Calu3 (cell line): ENCODE measurements around the gene TMEM132A. TPM values are rescaled to one million over a fixed set of nuclear protein-coding genes. Genes with fewer than 3 reads are reported as not detected.

Source experiments
- BruUV-seq: library from RNA; stranded (reverse); fragments of 400-500 nt; replicated peaks from 2 replicates; lab custom pipeline; 2021; lab: Mats Ljungman, UMichigan
- CTCF ChIA-PET: fragments of 300-600 bp; sonication (Branson Sonifier 250); formaldehyde crosslinking; loops from one replicate; lab custom pipeline; 2022; ENCODE audit warnings: antibody characterized with exemption; lab: Charles Lee
- DNase-seq: peaks from one replicate; pipeline ENCODE4 v3.0.0; 2022
- H3K27ac Mint-ChIP-seq: one replicate; pipeline ENCODE4 v1.8.0; 2022; ENCODE audit warnings: mixed read lengths; ENCODE audit not compliant: unreplicated experiment
- H3K27me3 Mint-ChIP-seq: one replicate; pipeline ENCODE4 v1.8.0; 2022; ENCODE audit warnings: mixed read lengths; ENCODE audit not compliant: unreplicated experiment
- H3K36me3 Mint-ChIP-seq: one replicate; pipeline ENCODE4 v1.8.0; 2022; ENCODE audit warnings: mild to moderate bottlenecking, moderate library complexity, mixed read lengths; ENCODE audit not compliant: insufficient read depth, unreplicated experiment
- H3K4me1 Mint-ChIP-seq: one replicate; pipeline ENCODE4 v1.8.0; 2022; ENCODE audit warnings: mild to moderate bottlenecking, low read depth, mixed read lengths; ENCODE audit not compliant: unreplicated experiment
- H3K4me3 Mint-ChIP-seq: one replicate; pipeline ENCODE4 v1.8.0; 2022; ENCODE audit warnings: mild to moderate bottlenecking, low read depth, moderate library complexity, mixed read lengths; ENCODE audit not compliant: unreplicated experiment
- H3K9me3 Mint-ChIP-seq: one replicate; pipeline ENCODE4 v1.8.0; 2022; ENCODE audit warnings: low read depth, mixed read lengths; ENCODE audit not compliant: unreplicated experiment
- intact Hi-C: fragments of 100-400 bp; cut with micrococcal nuclease; formaldehyde crosslinking; loops from one replicate; pipeline ENCODE4 v1.10.0; 2022; ENCODE audit not compliant: unreplicated experiment
- total RNA-seq: library from RNA; stranded (reverse); gene quantifications from 2 replicates; pipeline ENCODE4 v1.2.3, GENCODE V29; 2022
- TF ChIP-seq, protein P1 (sequence below): fragments of 200-600 bp; IDR thresholded peaks from one replicate; pipeline ENCODE4 v1.8.0; 2022; ENCODE audit warnings: antibody characterized with exemption; ENCODE audit not compliant: unreplicated experiment

Gene TMEM132A
- total RNA-seq, 1 experiment from 2014 or later, result 116 TPM

DNA sequence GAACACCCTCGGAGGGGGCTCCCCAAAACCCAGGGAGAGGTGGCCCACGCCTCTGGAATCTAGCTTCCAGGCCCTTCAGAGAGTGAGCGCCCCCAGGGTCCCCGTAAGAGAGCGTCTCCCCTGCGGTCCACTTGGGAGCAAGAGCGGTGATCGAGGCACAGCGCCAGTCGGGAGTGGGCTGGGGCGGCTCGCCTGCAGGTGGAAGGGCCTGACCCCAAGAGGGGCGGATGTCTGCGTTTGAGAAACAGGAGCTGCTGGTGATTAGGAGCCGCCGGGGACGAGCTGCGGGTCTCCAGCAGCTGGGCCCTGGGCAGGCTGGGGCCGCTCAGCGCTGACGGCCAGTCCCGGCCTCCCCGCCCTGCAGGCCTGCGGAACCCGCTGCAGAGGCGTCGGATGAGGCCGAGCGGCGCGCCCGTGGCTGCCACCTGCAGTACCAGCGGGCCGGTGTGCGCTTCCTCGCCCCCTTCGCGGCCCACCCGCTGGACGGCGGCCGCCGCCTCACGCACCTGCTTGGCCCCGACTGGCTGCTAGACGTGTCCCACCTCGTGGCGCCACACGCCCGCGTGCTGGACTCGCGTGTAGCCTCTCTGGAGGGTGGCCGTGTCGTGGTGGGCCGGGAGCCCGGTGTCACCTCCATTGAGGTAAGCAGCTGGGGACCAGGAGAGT lies 10.0 kb downstream of the TMEM132A start:
- no TSS peak for BruUV-seq
- TF ChIP-seq, protein P1, sequence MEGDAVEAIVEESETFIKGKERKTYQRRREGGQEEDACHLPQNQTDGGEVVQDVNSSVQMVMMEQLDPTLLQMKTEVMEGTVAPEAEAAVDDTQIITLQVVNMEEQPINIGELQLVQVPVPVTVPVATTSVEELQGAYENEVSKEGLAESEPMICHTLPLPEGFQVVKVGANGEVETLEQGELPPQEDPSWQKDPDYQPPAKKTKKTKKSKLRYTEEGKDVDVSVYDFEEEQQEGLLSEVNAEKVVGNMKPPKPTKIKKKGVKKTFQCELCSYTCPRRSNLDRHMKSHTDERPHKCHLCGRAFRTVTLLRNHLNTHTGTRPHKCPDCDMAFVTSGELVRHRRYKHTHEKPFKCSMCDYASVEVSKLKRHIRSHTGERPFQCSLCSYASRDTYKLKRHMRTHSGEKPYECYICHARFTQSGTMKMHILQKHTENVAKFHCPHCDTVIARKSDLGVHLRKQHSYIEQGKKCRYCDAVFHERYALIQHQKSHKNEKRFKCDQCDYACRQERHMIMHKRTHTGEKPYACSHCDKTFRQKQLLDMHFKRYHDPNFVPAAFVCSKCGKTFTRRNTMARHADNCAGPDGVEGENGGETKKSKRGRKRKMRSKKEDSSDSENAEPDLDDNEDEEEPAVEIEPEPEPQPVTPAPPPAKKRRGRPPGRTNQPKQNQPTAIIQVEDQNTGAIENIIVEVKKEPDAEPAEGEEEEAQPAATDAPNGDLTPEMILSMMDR, result no peak
- DNase-seq, result no peak
- H3K27ac Mint-ChIP-seq, result no peak overlapping the region
- no peaks in the 10 kb centered on the region for H3K27me3 Mint-ChIP-seq
- no peaks in the 10 kb centered on the region for H3K4me1 Mint-ChIP-seq
- CTCF ChIA-PET, result no interaction called here
- peaks cover 24% of the 10 kb centered on the region for H3K36me3 Mint-ChIP-seq
- no peaks in the 10 kb centered on the region for H3K9me3 Mint-ChIP-seq
- intact Hi-C loops, result no loop called here
- no peak overlapping the region for H3K4me3 Mint-ChIP-seq

DNA sequence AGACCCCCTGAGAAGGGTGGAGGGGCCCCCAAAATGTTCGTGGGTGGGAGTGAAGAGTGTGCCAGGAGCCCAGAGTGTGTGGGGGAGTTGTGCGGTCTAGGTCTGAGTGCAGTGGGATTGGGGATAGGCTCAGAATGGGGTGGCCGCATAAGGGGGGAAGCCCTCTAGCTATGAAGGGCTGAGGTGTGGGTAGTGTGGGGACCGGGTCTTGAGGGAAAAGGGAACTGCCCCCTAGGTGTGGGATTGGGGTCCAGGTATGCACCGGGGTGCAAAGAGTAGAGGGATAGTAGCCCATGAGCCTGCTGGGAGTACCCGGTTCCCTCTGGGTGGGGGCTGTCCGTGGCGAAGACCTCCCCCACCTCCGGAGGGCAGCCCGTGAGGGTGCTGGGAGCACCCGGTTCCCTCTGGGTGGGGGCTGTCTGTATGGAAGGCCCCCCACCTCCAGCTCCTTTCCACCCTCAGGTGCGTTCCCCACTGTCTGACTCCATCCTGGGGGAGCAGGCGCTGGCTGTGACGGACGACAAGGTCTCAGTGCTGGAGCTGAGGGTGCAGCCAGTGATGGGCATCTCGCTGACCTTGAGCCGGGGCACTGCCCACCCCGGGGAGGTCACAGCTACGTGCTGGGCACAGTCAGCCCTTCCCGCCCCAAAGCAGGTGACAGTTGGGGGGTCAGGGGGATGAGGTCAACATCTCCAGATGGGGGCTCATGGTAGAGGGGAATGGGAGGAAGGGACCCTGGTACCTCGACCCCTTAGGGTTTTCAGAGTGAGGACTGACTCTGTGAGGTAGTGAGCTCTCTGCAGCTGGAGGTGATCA lies 10.7 kb downstream of the TMEM132A start:
- Mint-ChIP-seq H3K36me3 (peaks cover 24% of the 10 kb centered on the region), H3K27ac (no peak overlapping the region), H3K4me3 (no peak overlapping the region), H3K27me3 (no peaks in the 10 kb centered on the region), H3K9me3 (no peaks in the 10 kb centered on the region), H3K4me1 (no peaks in the 10 kb centered on the region)
- no TSS peak for BruUV-seq
- intact Hi-C loops, result no loop called here
- CTCF ChIA-PET, result no interaction called here
- DNase-seq, result no peak
- TF ChIP-seq, protein P1, result no peak

DNA sequence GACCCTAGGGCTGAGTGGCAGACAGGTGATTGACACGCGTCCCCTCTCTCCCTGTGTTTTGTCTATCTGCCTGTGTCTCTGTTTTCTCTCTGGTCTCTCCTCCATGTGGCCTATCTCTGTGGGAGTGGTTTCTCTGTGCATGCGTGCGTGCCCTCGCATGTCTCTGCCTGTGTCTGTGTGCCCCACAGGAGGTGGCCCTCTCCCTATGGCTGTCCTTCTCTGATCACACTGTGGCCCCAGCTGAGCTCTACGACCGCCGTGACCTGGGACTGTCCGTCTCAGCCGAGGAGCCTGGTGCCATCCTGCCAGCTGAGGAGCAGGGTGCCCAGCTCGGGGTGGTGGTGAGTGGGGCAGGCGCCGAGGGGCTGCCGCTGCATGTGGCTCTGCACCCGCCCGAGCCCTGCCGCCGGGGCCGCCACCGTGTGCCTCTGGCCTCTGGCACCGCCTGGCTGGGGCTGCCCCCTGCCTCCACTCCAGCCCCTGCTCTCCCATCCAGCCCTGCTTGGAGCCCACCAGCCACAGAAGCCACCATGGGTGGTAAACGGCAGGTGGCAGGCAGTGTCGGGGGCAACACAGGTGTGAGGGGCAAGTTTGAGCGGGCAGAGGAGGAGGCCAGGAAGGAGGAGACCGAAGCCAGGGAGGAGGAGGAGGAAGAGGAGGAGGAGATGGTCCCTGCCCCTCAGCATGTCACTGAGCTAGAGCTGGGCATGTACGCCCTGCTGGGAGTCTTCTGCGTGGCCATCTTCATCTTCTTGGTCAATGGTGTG lies 11.6 kb downstream of the TMEM132A start:
- Mint-ChIP-seq H3K36me3 (peaks cover 19% of the 10 kb centered on the region), H3K4me1 (no peaks in the 10 kb centered on the region), H3K9me3 (no peaks in the 10 kb centered on the region), H3K27ac (no peak overlapping the region), H3K27me3 (no peaks in the 10 kb centered on the region), H3K4me3 (no peak overlapping the region)
- no TSS peak for BruUV-seq
- TF ChIP-seq, protein P1, result no peak
- CTCF ChIA-PET, result no interaction called here
- intact Hi-C loops, result no loop called here
- DNase-seq, result no peak

DNA sequence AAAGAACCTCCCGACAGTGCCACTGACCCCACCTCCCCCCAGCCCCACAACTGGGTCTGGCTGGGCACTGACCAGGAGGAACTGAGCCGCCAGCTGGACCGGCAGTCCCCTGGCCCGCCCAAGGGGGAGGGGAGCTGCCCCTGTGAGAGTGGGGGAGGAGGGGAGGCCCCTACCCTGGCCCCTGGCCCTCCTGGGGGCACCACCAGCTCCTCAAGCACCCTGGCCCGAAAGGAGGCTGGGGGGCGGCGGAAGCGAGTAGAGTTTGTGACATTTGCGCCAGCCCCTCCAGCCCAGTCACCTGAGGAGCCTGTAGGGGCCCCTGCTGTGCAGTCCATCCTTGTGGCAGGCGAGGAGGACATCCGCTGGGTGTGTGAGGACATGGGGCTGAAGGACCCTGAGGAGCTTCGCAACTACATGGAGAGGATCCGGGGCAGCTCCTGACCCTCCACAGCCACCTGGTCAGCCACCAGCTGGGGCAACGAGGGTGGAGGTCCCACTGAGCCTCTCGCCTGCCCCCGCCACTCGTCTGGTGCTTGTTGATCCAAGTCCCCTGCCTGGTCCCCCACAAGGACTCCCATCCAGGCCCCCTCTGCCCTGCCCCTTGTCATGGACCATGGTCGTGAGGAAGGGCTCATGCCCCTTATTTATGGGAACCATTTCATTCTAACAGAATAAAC lies 12.3 kb downstream of the TMEM132A start:
- intact Hi-C loops, result no loop called here
- TF ChIP-seq, protein P1, result no peak
- no peaks in the 10 kb centered on the region for H3K4me1 Mint-ChIP-seq
- DNase-seq, result no peak
- H3K9me3 Mint-ChIP-seq, result no peaks in the 10 kb centered on the region
- BruUV-seq, result TSS peak; percentile 33
- CTCF ChIA-PET, result no interaction called here
- H3K36me3 Mint-ChIP-seq, result peaks cover 17% of the 10 kb centered on the region
- H3K4me3 Mint-ChIP-seq, result no peak overlapping the region
- no peak overlapping the region for H3K27ac Mint-ChIP-seq
- H3K27me3 Mint-ChIP-seq, result no peaks in the 10 kb centered on the region
